WTC11 (cell line): ENCODE measurements around the gene ZNF688. TPM values are rescaled to one million over a fixed set of nuclear protein-coding genes. Genes with fewer than 3 reads are reported as not detected.

Source experiments
- ATAC-seq: fragments of 200-7000 bp; cut with Tn5 transposase; 2 replicates; pipeline ENCODE4 v1.10.0; 2021; ENCODE audit warnings: mild to moderate bottlenecking, moderate library complexity
- CTCF ChIA-PET: fragments of 300-600 bp; sonication (Branson Sonifier 250); formaldehyde crosslinking; loops from one replicate; lab custom pipeline; 2021; ENCODE audit warnings: antibody characterized with exemption; lab: Charles Lee
- POLR2A ChIA-PET: fragments of 350-600 bp; sonication (Branson Sonifier 250); formaldehyde crosslinking; loops from one replicate; lab custom pipeline; 2021; ENCODE audit warnings: antibody characterized with exemption; lab: Charles Lee
- DNase-seq: peaks from one replicate; pipeline ENCODE4 v3.0.0; 2021; ENCODE audit warnings: low spot score
- H3K27ac Mint-ChIP-seq: 2 replicates; pipeline ENCODE4 v1.8.0; 2021; ENCODE audit warnings: mixed read lengths
- H3K27me3 Mint-ChIP-seq: 2 replicates; pipeline ENCODE4 v1.8.0; 2021; ENCODE audit warnings: low read depth, mild to moderate bottlenecking, moderate library complexity, mixed read lengths
- H3K36me3 Mint-ChIP-seq: 2 replicates; pipeline ENCODE4 v1.8.0; 2021; ENCODE audit warnings: mixed read lengths
- H3K4me1 Mint-ChIP-seq: 2 replicates; pipeline ENCODE4 v1.8.0; 2022; ENCODE audit warnings: mixed read lengths
- H3K4me3 Mint-ChIP-seq: 2 replicates; pipeline ENCODE4 v1.8.0; 2021; ENCODE audit warnings: mild to moderate bottlenecking, moderate library complexity, mixed read lengths
- H3K9me3 Mint-ChIP-seq: 2 replicates; pipeline ENCODE4 v1.8.0; 2021; ENCODE audit warnings: mixed read lengths
- CBFB ChIP-seq: sonication (generic); formaldehyde crosslinking; IDR thresholded peaks from 2 replicates; pipeline ENCODE4 v1.8.1; 2022; ENCODE audit warnings: mild to moderate bottlenecking, low read depth, missing genetic modification reagents
- CREB1 ChIP-seq: sonication (generic); formaldehyde crosslinking; IDR thresholded peaks from 2 replicates; pipeline ENCODE4 v1.8.0; 2023; ENCODE audit warnings: mild to moderate bottlenecking, missing genetic modification reagents
- E2F1 ChIP-seq: sonication (generic); formaldehyde crosslinking; IDR thresholded peaks from 2 replicates; pipeline ENCODE4 v1.8.0; 2022; ENCODE audit warnings: mild to moderate bottlenecking, missing genetic modification reagents
- ERG ChIP-seq: fragments of 250-450 bp; sonication (Bioruptor Pico); IDR thresholded peaks from 2 replicates; pipeline ENCODE4 v1.8.0; 2021; ENCODE audit warnings: mild to moderate bottlenecking
- ETV6 ChIP-seq: sonication (generic); formaldehyde crosslinking; IDR thresholded peaks from 2 replicates; pipeline ENCODE4 v1.8.1; 2022; ENCODE audit warnings: mild to moderate bottlenecking, missing genetic modification reagents
- FOXJ3 ChIP-seq: sonication (generic); formaldehyde crosslinking; IDR thresholded peaks from 2 replicates; pipeline ENCODE4 v1.9.0; 2021; ENCODE audit warnings: missing genetic modification reagents, mild to moderate bottlenecking, borderline replicate concordance
- FOXP1 ChIP-seq: sonication (generic); formaldehyde crosslinking; IDR thresholded peaks from 2 replicates; pipeline ENCODE4 v1.8.0; 2022; ENCODE audit warnings: missing genetic modification reagents, mild to moderate bottlenecking, moderate library complexity, borderline replicate concordance
- FOXP4 ChIP-seq: sonication (generic); formaldehyde crosslinking; IDR thresholded peaks from 2 replicates; pipeline ENCODE4 v1.8.0; 2022; ENCODE audit warnings: mild to moderate bottlenecking, missing genetic modification reagents
- GTF2I ChIP-seq: fragments of 250-450 bp; sonication (Bioruptor Pico); conservative IDR thresholded peaks from 2 replicates; pipeline ENCODE4 v1.4.0; 2021; ENCODE audit warnings: mild to moderate bottlenecking
- NR2C2 ChIP-seq: sonication (generic); formaldehyde crosslinking; IDR thresholded peaks from 2 replicates; pipeline ENCODE4 v1.8.0; 2022; ENCODE audit warnings: mild to moderate bottlenecking, missing genetic modification reagents
- PREB ChIP-seq: sonication (generic); formaldehyde crosslinking; IDR thresholded peaks from 2 replicates; pipeline ENCODE4 v1.8.1; 2022; ENCODE audit warnings: mild to moderate bottlenecking, missing genetic modification reagents, moderate library complexity, borderline replicate concordance
- SMAD3 ChIP-seq: sonication (generic); formaldehyde crosslinking; IDR thresholded peaks from 2 replicates; pipeline ENCODE4 v1.8.0; 2022; ENCODE audit warnings: missing genetic modification reagents, mild to moderate bottlenecking, borderline replicate concordance
- STAT6 ChIP-seq: sonication (generic); formaldehyde crosslinking; conservative IDR thresholded peaks from 2 replicates; pipeline ENCODE4 v1.8.1; 2023; ENCODE audit warnings: mild to moderate bottlenecking, low read depth, missing genetic modification reagents, moderate library complexity
- TCF7 ChIP-seq: sonication (generic); formaldehyde crosslinking; IDR thresholded peaks from 2 replicates; pipeline ENCODE4 v1.8.0; 2022; ENCODE audit warnings: mild to moderate bottlenecking, low read depth, missing genetic modification reagents, moderate library complexity
- USF1 ChIP-seq: sonication (generic); formaldehyde crosslinking; IDR thresholded peaks from 2 replicates; pipeline ENCODE4 v1.8.0; 2022; ENCODE audit warnings: mild to moderate bottlenecking, missing genetic modification reagents
- ZNF138 ChIP-seq: sonication (generic); formaldehyde crosslinking; conservative IDR thresholded peaks from 2 replicates; pipeline ENCODE4 v1.8.1; 2022; ENCODE audit warnings: mild to moderate bottlenecking, moderate library complexity, missing genetic modification reagents
- ZNF232 ChIP-seq: sonication (generic); formaldehyde crosslinking; IDR thresholded peaks from 2 replicates; pipeline ENCODE4 v1.8.0; 2022; ENCODE audit warnings: mild to moderate bottlenecking, missing genetic modification reagents
- ZNF425 ChIP-seq: fragments of 250-450 bp; sonication (Bioruptor Pico); conservative IDR thresholded peaks from 2 replicates; pipeline ENCODE4 v1.9.0; 2021; ENCODE audit warnings: mild to moderate bottlenecking
- ZNF671 ChIP-seq: fragments of 250-450 bp; sonication (Bioruptor Pico); IDR thresholded peaks from 2 replicates; pipeline ENCODE4 v1.8.0; 2021; ENCODE audit warnings: mild to moderate bottlenecking
- total RNA-seq: library from RNA; stranded (reverse); gene quantifications from 3 replicates; pipeline ENCODE4 v1.2.3, GENCODE V29; 2021

ZNF688 gene
- total RNA-seq, 1 experiment from 2014 or later: 4.2 TPM

- TF ChIP-seq CBFB (CRISPR knock-in tag): no peak
- TF ChIP-seq FOXP4 (CRISPR knock-in tag): no peak
- TF ChIP-seq ETV6 (CRISPR knock-in tag): no peak
- TF ChIP-seq SMAD3 (CRISPR knock-in tag): no peak
- no peak for TF ChIP-seq ZNF138 (CRISPR knock-in tag)
- TF ChIP-seq TCF7: no peak
- no peak for TF ChIP-seq PREB (CRISPR knock-in tag)
- no peak for TF ChIP-seq CREB1 (CRISPR knock-in tag)
- TF ChIP-seq FOXJ3 (CRISPR knock-in tag): no peak
- TF ChIP-seq E2F1 (CRISPR knock-in tag): no peak
- no peak for TF ChIP-seq GTF2I
- no peak for TF ChIP-seq USF1 (CRISPR knock-in tag)
- TF ChIP-seq ZNF425 (CRISPR knock-in tag): no peak
- no peak for TF ChIP-seq ZNF232 (CRISPR knock-in tag)
- TF ChIP-seq STAT6 (CRISPR knock-in tag): no peak
- no peak for TF ChIP-seq ERG (CRISPR knock-in tag)
- no peak for TF ChIP-seq ZNF671 (CRISPR knock-in tag)
- no peak for TF ChIP-seq FOXP1
- TF ChIP-seq NR2C2 (CRISPR knock-in tag): no peak
- H3K27ac Mint-ChIP-seq: 0 out of 2 replicates have a peak overlapping the region, but pooled peaks have one; percentile 71
- no peak; the same call in 1 of the 2 replicates for ATAC-seq
- POLR2A ChIA-PET: no interaction called here
- H3K4me1 Mint-ChIP-seq: no peaks in the 10 kb centered on the region
- no peaks in the 10 kb centered on the region for H3K9me3 Mint-ChIP-seq
- H3K27me3 Mint-ChIP-seq: no peaks in the 10 kb centered on the region
- H3K4me3 Mint-ChIP-seq: no peak overlapping the region
- CTCF ChIA-PET: interaction anchor here (0.8 to 4.7 kb wide), 3 partner anchors 11 to 187 kb away, joined by 3 to 41 read pairs (median 4); partner anchors contain the start of gene DCTPP1
- peaks cover 33% of the 10 kb centered on the region for H3K36me3 Mint-ChIP-seq
- DNase-seq: no peak
These were observed 32.9 kb upstream of the ZNF688 start for GRCh38 chr16:30604316-30604947.
